ENCODE results near the gene NTM. TPM values are rescaled to one million over a fixed set of nuclear protein-coding genes. Genes with fewer than 3 reads are reported as not detected.

The NTM gene
- total RNA-seq, 1 experiment from 2014 or later: not detected

- Histone ChIP-seq H3K9me2 (ENCODE audit: insufficient read depth) (no peaks in the 10 kb centered on the region), H4K20me1 (ENCODE audit: insufficient read depth) (no peaks in the 10 kb centered on the region), H3K4me3 (replicated peaks in 1 of 2; ENCODE audit: low read depth in 1 of 2, low read length in 2 of 2) (no peak overlapping the region), H2AFZ (ENCODE audit: low read depth, low read length, poor library complexity, severe bottlenecking) (no peak overlapping the region), H3K27me3 (ENCODE audit: insufficient read depth, low read length) (no peaks in the 10 kb centered on the region), H3K36me3 (ENCODE audit: control insufficient read depth in 1 of 2, insufficient read depth in 2 of 2, low read length in 2 of 2) (no peaks in the 10 kb centered on the region), H3K4me2 (ENCODE audit: low read length) (no peak overlapping the region), H3K9me3 (ENCODE audit: control insufficient read depth in 1 of 2, insufficient read depth in 1 of 2, low read depth in 1 of 2, low read length in 2 of 2) (peaks cover 0 to 7% of the 10 kb centered on the region in 2 experiments; a peak in 2 of 4 replicates), H3K27ac (ENCODE audit: low read depth, low read length) (no peak overlapping the region), H3K4me1 (ENCODE audit: control insufficient read depth in 1 of 2, insufficient read depth in 2 of 2, low read length in 2 of 2) (no peaks in the 10 kb centered on the region), H3K79me2 (ENCODE audit: insufficient read depth, low read length) (no peaks in the 10 kb centered on the region), H3K9ac (ENCODE audit: low read length) (no peak overlapping the region)
- no peak for DNase-seq (ENCODE audit: low read depth, low spot score)
- no peak for TF ChIP-seq ZNF274 (IDR thresholded peaks at IDR 0.05; ENCODE audit: low read depth, low read length)
- no peak for TF ChIP-seq SIN3A (IDR thresholded peaks at IDR 0.05; ENCODE audit: low read depth)
- TF ChIP-seq SP1 (IDR thresholded peaks at IDR 0.05; ENCODE audit: low read depth): no peak
- no peak for TF ChIP-seq JUND (IDR thresholded peaks at IDR 0.05)
- TF ChIP-seq ELF1 (IDR thresholded peaks at IDR 0.05; ENCODE audit: borderline replicate concordance, low read depth): no peak
- TF ChIP-seq POLR2AphosphoS5 (IDR thresholded peaks at IDR 0.05; ENCODE audit: low read depth, low read length): no peak
- no peak for TF ChIP-seq CTCF (IDR thresholded peaks at IDR 0.05 in 2 of 3, conservative IDR thresholded peaks at IDR 0.05 in 1 of 3; ENCODE audit: borderline replicate concordance in 1 of 3, insufficient read depth in 1 of 3, low read depth in 2 of 3, low read length in 2 of 3)
- no peak for TF ChIP-seq EGR1 (IDR thresholded peaks at IDR 0.05; ENCODE audit: low read depth)
- no peak for TF ChIP-seq FOSL1 (IDR thresholded peaks at IDR 0.05; ENCODE audit: low read depth)
- TF ChIP-seq EZH2 (IDR thresholded peaks at IDR 0.05): no peak
- intact Hi-C loops (cut with micrococcal nuclease): no loop called here
- ChIA-PET RAD21 (ENCODE audit: low non-redundant PET in 1 of 2, low total read pairs in 2 of 2, uncharacterized antibody in 2 of 2, unreplicated experiment in 2 of 2) (no interaction called here), CTCF (no interaction called here), POLR2A (no interaction called here)
- no peak for ATAC-seq
- no TSS peak for BruUV-seq (replicated peaks)
These were observed 18.6 kb upstream of the NTM start for GRCh38 chr11:131351848-131352247.

GRCh38 chr11:131353766-131354165 is 16.6 kb upstream of the NTM start:
- Histone ChIP-seq H3K9me2 (ENCODE audit: insufficient read depth) (no peaks in the 10 kb centered on the region), H3K9me3 (ENCODE audit: control insufficient read depth in 1 of 2, insufficient read depth in 1 of 2, low read depth in 1 of 2, low read length in 2 of 2) (peaks cover 0 to 11% of the 10 kb centered on the region in 2 experiments; a peak in 2 of 4 replicates), H3K4me2 (ENCODE audit: low read length) (no peak overlapping the region), H3K27me3 (ENCODE audit: insufficient read depth, low read length) (no peaks in the 10 kb centered on the region), H3K27ac (ENCODE audit: low read depth, low read length) (no peak overlapping the region), H3K79me2 (ENCODE audit: insufficient read depth, low read length) (no peaks in the 10 kb centered on the region), H4K20me1 (ENCODE audit: insufficient read depth) (no peaks in the 10 kb centered on the region), H3K4me1 (ENCODE audit: control insufficient read depth in 1 of 2, insufficient read depth in 2 of 2, low read length in 2 of 2) (no peaks in the 10 kb centered on the region), H3K4me3 (replicated peaks in 1 of 2; ENCODE audit: low read depth in 1 of 2, low read length in 2 of 2) (no peak overlapping the region), H2AFZ (ENCODE audit: low read depth, low read length, poor library complexity, severe bottlenecking) (no peak overlapping the region), H3K36me3 (ENCODE audit: control insufficient read depth in 1 of 2, insufficient read depth in 2 of 2, low read length in 2 of 2) (no peaks in the 10 kb centered on the region), H3K9ac (ENCODE audit: low read length) (no peak overlapping the region)
- BruUV-seq (replicated peaks): no TSS peak
- intact Hi-C loops (cut with micrococcal nuclease): no loop called here
- CTCF ChIA-PET: no interaction called here
- ATAC-seq (no peak), DNase-seq (ENCODE audit: low read depth, low spot score) (no peak)
- TF ChIP-seq CTCF (IDR thresholded peaks at IDR 0.05 in 2 of 3, conservative IDR thresholded peaks at IDR 0.05 in 1 of 3; ENCODE audit: borderline replicate concordance in 1 of 3, insufficient read depth in 1 of 3, low read depth in 2 of 3, low read length in 2 of 3) (no peak), SRF (IDR thresholded peaks at IDR 0.05; ENCODE audit: low read depth) (no peak), SP1 (IDR thresholded peaks at IDR 0.05; ENCODE audit: low read depth) (no peak), RAD21 (IDR thresholded peaks at IDR 0.05; ENCODE audit: low read depth) (no peak)
- POLR2A ChIA-PET: no interaction called here
- RAD21 ChIA-PET (ENCODE audit: low non-redundant PET in 1 of 2, low total read pairs in 2 of 2, uncharacterized antibody in 2 of 2, unreplicated experiment in 2 of 2): no interaction called here

All from HCT116 (cell line).